Glutamatergic neuron (in vitro differentiated cells): ENCODE results near the gene QSOX1. TPM values are rescaled to one million over a fixed set of nuclear protein-coding genes. Genes with fewer than 3 reads are reported as not detected.

Source experiments
- DNase-seq: peaks from one replicate; pipeline ENCODE4 v3.0.0; 2022
- H3K27ac Mint-ChIP-seq: one replicate; pipeline ENCODE4 v1.8.0; 2020; ENCODE audit warnings: mild to moderate bottlenecking, mixed read lengths, inconsistent platforms; ENCODE audit not compliant: unreplicated experiment
- H3K27me3 Mint-ChIP-seq: one replicate; pipeline ENCODE4 v1.8.0; 2020; ENCODE audit warnings: mild to moderate bottlenecking, moderate library complexity, mixed read lengths, inconsistent platforms; ENCODE audit not compliant: unreplicated experiment
- H3K36me3 Mint-ChIP-seq: one replicate; pipeline ENCODE4 v1.8.0; 2020; ENCODE audit warnings: mild to moderate bottlenecking, mixed read lengths, inconsistent platforms; ENCODE audit not compliant: unreplicated experiment
- H3K4me1 Mint-ChIP-seq: one replicate; pipeline ENCODE4 v1.8.0; 2020; ENCODE audit warnings: mild to moderate bottlenecking, low read depth, mixed read lengths, inconsistent platforms; ENCODE audit not compliant: unreplicated experiment
- H3K4me3 Mint-ChIP-seq: one replicate; pipeline ENCODE4 v1.8.0; 2020; ENCODE audit warnings: mild to moderate bottlenecking, mixed read lengths, inconsistent platforms; ENCODE audit not compliant: unreplicated experiment
- H3K9me3 Mint-ChIP-seq: one replicate; pipeline ENCODE4 v1.8.0; 2020; ENCODE audit warnings: mild to moderate bottlenecking, moderate library complexity, mixed read lengths, inconsistent platforms; ENCODE audit not compliant: unreplicated experiment
- total RNA-seq: library from RNA; stranded (reverse); fragmentation: NEBNext Ultra II Directional; extraction: Animal tissue kit (Norgen Biotek cat#: 25700); gene quantifications from one replicate; pipeline ENCODE4 v1.2.1, GENCODE V29; 2021; ENCODE audit not compliant: unreplicated experiment
- TF ChIP-seq, protein P1 (sequence below): fragments of 200-600 bp; sonication (generic); IDR thresholded peaks from one replicate; pipeline ENCODE4 v1.5.0; 2021; ENCODE audit not compliant: partially characterized antibody, unreplicated experiment

QSOX1 gene
- total RNA-seq, 1 donor from 2014 or later = 46.1 TPM

- Mint-ChIP-seq H3K27me3 (no peaks in the 10 kb centered on the region), H3K4me3 (no peak overlapping the region), H3K4me1 (peaks cover 2% of the 10 kb centered on the region), H3K27ac (no peak overlapping the region), H3K36me3 (no peaks in the 10 kb centered on the region), H3K9me3 (no peaks in the 10 kb centered on the region)
- DNase-seq = no peak
- TF ChIP-seq, protein P1, sequence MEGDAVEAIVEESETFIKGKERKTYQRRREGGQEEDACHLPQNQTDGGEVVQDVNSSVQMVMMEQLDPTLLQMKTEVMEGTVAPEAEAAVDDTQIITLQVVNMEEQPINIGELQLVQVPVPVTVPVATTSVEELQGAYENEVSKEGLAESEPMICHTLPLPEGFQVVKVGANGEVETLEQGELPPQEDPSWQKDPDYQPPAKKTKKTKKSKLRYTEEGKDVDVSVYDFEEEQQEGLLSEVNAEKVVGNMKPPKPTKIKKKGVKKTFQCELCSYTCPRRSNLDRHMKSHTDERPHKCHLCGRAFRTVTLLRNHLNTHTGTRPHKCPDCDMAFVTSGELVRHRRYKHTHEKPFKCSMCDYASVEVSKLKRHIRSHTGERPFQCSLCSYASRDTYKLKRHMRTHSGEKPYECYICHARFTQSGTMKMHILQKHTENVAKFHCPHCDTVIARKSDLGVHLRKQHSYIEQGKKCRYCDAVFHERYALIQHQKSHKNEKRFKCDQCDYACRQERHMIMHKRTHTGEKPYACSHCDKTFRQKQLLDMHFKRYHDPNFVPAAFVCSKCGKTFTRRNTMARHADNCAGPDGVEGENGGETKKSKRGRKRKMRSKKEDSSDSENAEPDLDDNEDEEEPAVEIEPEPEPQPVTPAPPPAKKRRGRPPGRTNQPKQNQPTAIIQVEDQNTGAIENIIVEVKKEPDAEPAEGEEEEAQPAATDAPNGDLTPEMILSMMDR = no peak
Measured at GRCh38 chr1:180116964-180117763, 37.5 kb upstream of the QSOX1 start.

- Mint-ChIP-seq H3K9me3 (no peaks in the 10 kb centered on the region), H3K4me3 (no peak overlapping the region), H3K27ac (no peak overlapping the region), H3K27me3 (no peaks in the 10 kb centered on the region), H3K4me1 (no peaks in the 10 kb centered on the region), H3K36me3 (no peaks in the 10 kb centered on the region)
- TF ChIP-seq, protein P1 = no peak
- no peak for DNase-seq
Measured at GRCh38 chr1:180117764-180118116, 36.9 kb upstream of the QSOX1 start.

DNA sequence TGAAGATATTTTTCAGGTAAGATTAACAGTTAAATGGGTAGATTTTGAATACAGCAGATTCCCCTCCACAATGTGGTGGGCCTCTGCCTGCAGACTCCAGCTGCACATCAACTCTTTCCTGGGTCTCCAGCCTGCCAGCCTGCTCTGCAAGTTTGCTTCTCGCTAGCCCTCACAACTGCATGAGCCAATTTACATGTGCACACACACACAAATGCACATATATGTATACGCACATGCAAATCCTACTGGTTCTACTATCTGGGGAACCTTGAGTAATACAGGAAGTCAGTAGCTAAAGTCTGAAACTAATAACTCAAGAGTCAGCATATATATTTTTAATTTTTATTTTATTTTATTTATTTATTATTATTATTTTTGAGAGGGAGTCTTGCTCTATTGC is 34.8 kb upstream of the QSOX1 start:
- H3K4me1 Mint-ChIP-seq = no peaks in the 10 kb centered on the region
- TF ChIP-seq, protein P1 = no peak
- no peaks in the 10 kb centered on the region for H3K27me3 Mint-ChIP-seq
- DNase-seq = no peak
- H3K36me3 Mint-ChIP-seq = no peaks in the 10 kb centered on the region
- H3K9me3 Mint-ChIP-seq = no peaks in the 10 kb centered on the region
- H3K27ac Mint-ChIP-seq = no peak overlapping the region
- no peak overlapping the region for H3K4me3 Mint-ChIP-seq

DNA sequence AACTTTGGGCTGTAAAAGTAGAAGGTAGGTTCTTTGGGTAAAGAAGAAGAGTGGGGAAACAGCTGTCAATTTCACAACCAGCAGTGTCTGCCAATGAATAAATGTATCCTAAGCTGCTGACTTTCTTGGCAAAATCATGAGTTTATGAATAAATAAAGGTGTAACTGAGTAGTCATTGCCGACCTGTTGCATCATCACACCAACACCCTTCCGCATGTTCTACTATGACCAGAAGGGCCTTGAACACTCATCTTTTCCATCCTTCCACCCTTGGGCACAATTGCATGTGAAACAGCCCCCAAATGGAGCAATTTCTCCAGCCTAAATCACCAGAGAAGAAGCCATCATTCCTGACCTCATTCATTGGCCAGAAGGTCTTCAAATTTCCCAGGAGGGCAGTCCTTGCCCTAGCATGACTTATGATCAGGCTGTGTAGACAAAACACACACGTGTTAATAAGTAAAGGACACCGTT is 31.2 kb upstream of the QSOX1 start:
- H3K27ac Mint-ChIP-seq = no peak overlapping the region
- H3K9me3 Mint-ChIP-seq = no peaks in the 10 kb centered on the region
- no peaks in the 10 kb centered on the region for H3K36me3 Mint-ChIP-seq
- no peak overlapping the region for H3K4me3 Mint-ChIP-seq
- no peak for DNase-seq
- TF ChIP-seq, protein P1 = no peak
- no peaks in the 10 kb centered on the region for H3K4me1 Mint-ChIP-seq
- no peaks in the 10 kb centered on the region for H3K27me3 Mint-ChIP-seq

DNA sequence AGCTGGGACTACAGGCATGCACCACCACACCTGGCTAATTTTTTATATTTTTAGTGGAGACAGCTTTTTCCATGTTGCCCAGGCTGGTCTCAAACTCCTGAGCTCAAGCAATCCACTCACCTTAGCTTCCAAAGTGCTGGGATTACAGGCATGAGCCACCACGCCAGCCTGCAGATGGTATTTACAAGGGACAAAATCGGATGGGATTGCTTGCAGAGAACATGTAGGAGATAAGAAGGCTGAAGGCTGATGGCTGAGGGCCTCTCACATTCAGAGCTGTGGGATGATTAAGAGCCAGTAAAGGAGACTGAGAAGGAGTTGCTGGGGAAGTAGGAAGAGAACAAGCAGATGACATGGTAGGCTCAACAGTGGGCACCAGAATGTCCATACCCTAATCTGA is 24.0 kb upstream of the QSOX1 start:
- Mint-ChIP-seq H3K36me3 (no peaks in the 10 kb centered on the region), H3K27me3 (peaks cover 6% of the 10 kb centered on the region), H3K9me3 (no peaks in the 10 kb centered on the region), H3K4me3 (no peak overlapping the region), H3K27ac (no peak overlapping the region), H3K4me1 (no peaks in the 10 kb centered on the region)
- TF ChIP-seq, protein P1 = no peak
- DNase-seq = no peak
